ENCODE measurements around the gene ABCC6.

ABCC6 gene

GRCh38 chr16:16144416-16144815 lies 78.9 kb downstream of the ABCC6 start:
- no peak for TF ChIP-seq CTCF (IDR thresholded peaks at IDR 0.05; ENCODE audit: extremely low read depth, missing control alignments)
- no peak for DNase-seq (ENCODE audit: low spot score)

GRCh38 chr16:16143931-16144330 lies 79.4 kb downstream of the ABCC6 start:
- no peak for DNase-seq (ENCODE audit: low spot score)
- TF ChIP-seq CTCF (IDR thresholded peaks at IDR 0.05; ENCODE audit: extremely low read depth, missing control alignments) = no peak

- DNase-seq (ENCODE audit: low spot score) = peak; percentile 36
- TF ChIP-seq CTCF (IDR thresholded peaks at IDR 0.05; ENCODE audit: extremely low read depth, missing control alignments) = peak; percentile 14
Measured at GRCh38 chr16:16143038-16143763, 80.1 kb downstream of the ABCC6 start.

DNA sequence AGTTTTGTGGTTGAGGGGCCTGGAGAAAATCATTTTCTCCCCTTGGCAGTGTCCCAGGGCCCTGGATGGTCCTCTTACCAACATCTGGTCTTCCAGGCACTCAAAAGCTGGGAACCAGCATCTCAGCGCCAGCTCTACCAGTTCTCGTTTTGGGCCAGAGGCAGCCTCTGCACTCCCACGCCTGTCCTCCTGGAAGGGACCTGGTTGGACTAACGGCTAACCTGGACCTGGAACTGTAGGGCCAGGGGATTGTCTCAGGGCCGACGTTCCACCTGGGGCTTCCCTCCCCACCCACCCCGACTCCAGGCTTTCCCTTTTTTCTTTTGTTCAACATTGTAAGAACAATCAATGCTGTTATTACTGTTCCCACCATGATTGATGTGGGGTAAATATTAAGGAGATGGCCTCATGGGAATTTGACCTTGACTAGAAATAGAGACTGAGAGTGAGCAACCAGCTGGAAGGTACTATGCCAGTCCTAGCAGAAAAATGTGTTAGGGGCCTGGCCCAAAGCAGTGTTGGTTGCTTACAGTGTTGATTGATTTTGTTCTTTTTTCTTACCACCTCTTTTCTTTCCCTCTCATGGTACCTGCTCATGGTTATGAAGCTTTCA lies 81.4 kb downstream of the ABCC6 start:
- DNase-seq (ENCODE audit: low spot score) = no peak
- no peak for TF ChIP-seq CTCF (IDR thresholded peaks at IDR 0.05; ENCODE audit: extremely low read depth, missing control alignments)

DNA sequence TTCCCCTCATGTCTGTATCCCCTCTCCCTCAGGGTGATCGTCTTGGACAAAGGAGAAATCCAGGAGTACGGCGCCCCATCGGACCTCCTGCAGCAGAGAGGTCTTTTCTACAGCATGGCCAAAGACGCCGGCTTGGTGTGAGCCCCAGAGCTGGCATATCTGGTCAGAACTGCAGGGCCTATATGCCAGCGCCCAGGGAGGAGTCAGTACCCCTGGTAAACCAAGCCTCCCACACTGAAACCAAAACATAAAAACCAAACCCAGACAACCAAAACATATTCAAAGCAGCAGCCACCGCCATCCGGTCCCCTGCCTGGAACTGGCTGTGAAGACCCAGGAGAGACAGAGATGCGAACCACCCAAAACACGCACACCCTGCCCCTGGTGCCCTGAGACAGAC lies 82.2 kb downstream of the ABCC6 start:
- no peak for DNase-seq (ENCODE audit: low spot score)
- TF ChIP-seq CTCF (IDR thresholded peaks at IDR 0.05; ENCODE audit: extremely low read depth, missing control alignments) = no peak

- no peak for DNase-seq (ENCODE audit: low spot score)
- no peak for TF ChIP-seq CTCF (IDR thresholded peaks at IDR 0.05; ENCODE audit: extremely low read depth, missing control alignments)
Measured at GRCh38 chr16:16140537-16140936, 82.8 kb downstream of the ABCC6 start.

DNA sequence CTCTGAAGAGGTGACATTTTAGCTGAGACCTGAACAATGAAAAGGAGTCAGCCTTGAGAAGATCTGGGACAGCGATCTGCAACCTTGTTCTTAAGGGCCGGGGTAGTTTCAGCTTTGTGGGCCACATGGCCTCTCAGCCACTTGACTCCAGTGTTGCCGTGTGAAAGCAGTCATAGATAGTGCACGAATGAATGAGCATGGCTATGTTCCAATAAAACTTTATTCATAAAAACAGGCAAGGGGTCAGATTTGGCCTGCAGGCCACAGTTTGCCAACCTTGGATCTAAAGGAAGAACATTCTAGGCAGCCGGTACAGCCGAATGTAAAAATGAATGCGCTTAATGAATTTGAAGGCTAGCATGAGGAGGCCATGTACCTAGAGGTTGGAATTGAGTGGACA lies 83.5 kb downstream of the ABCC6 start:
- no peak for TF ChIP-seq CTCF (IDR thresholded peaks at IDR 0.05; ENCODE audit: extremely low read depth, missing control alignments)
- DNase-seq (ENCODE audit: low spot score) = no peak

Measured in GM20000 (cell line).